H9 (cell line): ENCODE results near the gene TRMT61A. TPM values are rescaled to one million over a fixed set of nuclear protein-coding genes. Genes with fewer than 3 reads are reported as not detected.
A peak's percentile ranks its signal among the peaks of the same experiment; 100 is the strongest.

Source experiments
- DNase-seq: peaks from one replicate; pipeline ENCODE4 v3.0.0-alpha.2; 2017
- H2AFZ ChIP-seq: one replicate; pipeline ENCODE4 v1.6.1; 2013; ENCODE audit warnings: mild to moderate bottlenecking, low read length, control low read depth, moderate library complexity
- H2AK5ac ChIP-seq: 2 replicates; pipeline ENCODE4 v1.6.1; 2013; ENCODE audit warnings: low read length, control low read depth, mixed read lengths; ENCODE audit not compliant: insufficient read length
- H2BK120ac ChIP-seq: one replicate; pipeline ENCODE4 v1.6.1; 2013; ENCODE audit warnings: low read depth, mild to moderate bottlenecking, low read length, control low read depth, inconsistent platforms; ENCODE audit not compliant: poor library complexity, severe bottlenecking
- H2BK12ac ChIP-seq: 2 replicates; pipeline ENCODE4 v1.6.1; 2013; ENCODE audit warnings: low read length, control low read depth, mixed read lengths, low read depth; ENCODE audit not compliant: insufficient read length
- H2BK15ac ChIP-seq: 2 replicates; pipeline ENCODE4 v1.6.1; 2013; ENCODE audit warnings: low read depth, low read length, control low read depth
- H2BK20ac ChIP-seq: one replicate; pipeline ENCODE4 v1.6.1; 2013; ENCODE audit warnings: low read depth, mild to moderate bottlenecking, low read length, control low read depth, inconsistent platforms; ENCODE audit not compliant: poor library complexity, severe bottlenecking
- H2BK5ac ChIP-seq: 2 replicates; pipeline ENCODE4 v1.6.1; 2013; ENCODE audit warnings: low read length, control low read depth, mixed read lengths; ENCODE audit not compliant: insufficient read length
- H3K14ac ChIP-seq: 2 replicates; pipeline ENCODE4 v1.6.1; 2013; ENCODE audit warnings: low read length, control low read depth; ENCODE audit not compliant: insufficient read depth
- H3K18ac ChIP-seq: 2 replicates; pipeline ENCODE4 v1.6.1; 2013; ENCODE audit warnings: low read depth, mild to moderate bottlenecking, mixed read lengths, low read length, control low read depth; ENCODE audit not compliant: insufficient read length
- H3K23ac ChIP-seq: 2 replicates; pipeline ENCODE4 v1.6.1; 2013; ENCODE audit warnings: low read length, control low read depth, mixed read lengths, low read depth; ENCODE audit not compliant: insufficient read length
- H3K23me2 ChIP-seq: 2 replicates; pipeline ENCODE4 v1.6.1; 2013; ENCODE audit warnings: low read depth, mild to moderate bottlenecking, mixed read lengths, low read length, control low read depth; ENCODE audit not compliant: insufficient read length, poor library complexity, severe bottlenecking
- H3K27ac ChIP-seq: 2 replicates; pipeline ENCODE4 v1.5.1; 2013; ENCODE audit warnings: low read length, control low read depth, mixed read lengths, low read depth; ENCODE audit not compliant: insufficient read length
- H3K27me3 ChIP-seq: 2 replicates; pipeline ENCODE4 v1.6.1; 2013; ENCODE audit warnings: low read length, control low read depth, inconsistent platforms; ENCODE audit not compliant: insufficient read depth
- H3K4ac ChIP-seq: 2 replicates; pipeline ENCODE4 v1.6.1; 2013; ENCODE audit warnings: low read depth, mild to moderate bottlenecking, control low read depth, inconsistent platforms, low read length, moderate library complexity
- H3K4me1 ChIP-seq: 2 replicates; pipeline ENCODE4 v1.6.1; 2013; ENCODE audit warnings: low read length, control low read depth, inconsistent platforms; ENCODE audit not compliant: insufficient read depth
- H3K4me2 ChIP-seq: 2 replicates; pipeline ENCODE4 v1.6.1; 2013; ENCODE audit warnings: low read length, control low read depth, mixed read lengths; ENCODE audit not compliant: insufficient read length, insufficient read depth
- H3K56ac ChIP-seq: 2 replicates; pipeline ENCODE4 v1.6.1; 2013; ENCODE audit warnings: low read depth, mild to moderate bottlenecking, mixed read lengths, low read length, control low read depth; ENCODE audit not compliant: insufficient read length
- H3K79me1 ChIP-seq: 2 replicates; pipeline ENCODE4 v1.6.1; 2013; ENCODE audit warnings: low read depth, mild to moderate bottlenecking, moderate library complexity, low read length, control low read depth, inconsistent platforms; ENCODE audit not compliant: insufficient read depth, poor library complexity, severe bottlenecking
- H3K79me2 ChIP-seq: 2 replicates; pipeline ENCODE4 v1.6.1; 2013; ENCODE audit warnings: low read length, control low read depth, inconsistent platforms; ENCODE audit not compliant: insufficient read depth
- H3K9ac ChIP-seq: 2 replicates; pipeline ENCODE4 v1.6.1; 2013; ENCODE audit warnings: low read length, control low read depth, mixed read lengths; ENCODE audit not compliant: insufficient read length; ENCODE audit errors: extremely low read depth
- H3K9me3 ChIP-seq: one replicate; pipeline ENCODE4 v1.6.1; 2013; ENCODE audit warnings: low read depth, low read length, inconsistent platforms; ENCODE audit not compliant: control insufficient read depth
- H3T11ph ChIP-seq: one replicate; pipeline ENCODE4 v1.6.1; 2013; ENCODE audit warnings: mild to moderate bottlenecking, low read length, control low read depth, inconsistent platforms
- H4K20me1 ChIP-seq: one replicate; pipeline ENCODE4 v1.6.1; 2013; ENCODE audit not compliant: control insufficient read depth, insufficient read length, insufficient read depth
- H4K5ac ChIP-seq: 2 replicates; pipeline ENCODE4 v1.6.1; 2013; ENCODE audit warnings: low read depth, mild to moderate bottlenecking, mixed read lengths, low read length, control low read depth; ENCODE audit not compliant: insufficient read length
- H4K8ac ChIP-seq: replicated peaks from 2 replicates; pipeline ENCODE4 v1.6.1; 2013; ENCODE audit warnings: low read length, control low read depth, mixed read lengths, low read depth; ENCODE audit not compliant: insufficient read length
- H4K91ac ChIP-seq: 2 replicates; pipeline ENCODE4 v1.6.1; 2013; ENCODE audit warnings: low read depth, mild to moderate bottlenecking, moderate library complexity, mixed read lengths, low read length, control low read depth; ENCODE audit not compliant: insufficient read length
- H3K27ac Mint-ChIP-seq, 3 experiments: 2 replicates in 2 of 3; 3 replicates in 1 of 3; pipeline ENCODE4 v1.8.0; 2020 to 2021; ENCODE audit warnings: mixed read lengths in 3 of 3, mild to moderate bottlenecking in 1 of 3, moderate library complexity in 1 of 3
- H3K27me3 Mint-ChIP-seq: 2 replicates; pipeline ENCODE4 v1.8.0; 2021; ENCODE audit warnings: low read depth, mild to moderate bottlenecking, moderate library complexity, mixed read lengths
- H3K36me3 Mint-ChIP-seq, 3 experiments: 2 replicates in 2 of 3; 3 replicates in 1 of 3; pipeline ENCODE4 v1.8.0; 2020 to 2021; ENCODE audit warnings: low read depth in 3 of 3, mixed read lengths in 3 of 3; ENCODE audit not compliant: insufficient read depth in 1 of 3
- H3K4me1 Mint-ChIP-seq, 2 experiments: 2 replicates each; pipeline ENCODE4 v1.8.0; 2020; ENCODE audit warnings: mixed read lengths in 2 of 2
- H3K4me3 Mint-ChIP-seq, 2 experiments: 2 replicates in 1 of 2; 3 replicates in 1 of 2; pipeline ENCODE4 v1.8.0; 2020 to 2021; ENCODE audit warnings: mild to moderate bottlenecking in 2 of 2, mixed read lengths in 2 of 2, moderate library complexity in 1 of 2
- H3K9me3 Mint-ChIP-seq, 2 experiments: 2 replicates in 1 of 2; 3 replicates in 1 of 2; pipeline ENCODE4 v1.8.0; 2020; ENCODE audit warnings: mild to moderate bottlenecking in 2 of 2, mixed read lengths in 2 of 2, moderate library complexity in 1 of 2
- CTCF ChIP-seq: fragments of 200-600 bp; sonication (generic); conservative IDR thresholded peaks from 3 replicates; pipeline ENCODE4 v1.8.0; 2021; ENCODE audit warnings: antibody characterized with exemption, mild to moderate bottlenecking
- WGBS: extraction: QIAGEN DNeasy Blood & Tissue Kit; methylation state at CpG from one replicate; pipeline ENCODE4 v1.1.7; 2013; ENCODE audit warnings: missing lambda C conversion rate, low lambda C conversion rate, mixed read lengths; ENCODE audit not compliant: insufficient read length; ENCODE audit errors: extremely low coverage; 5-methylcytosine and 5-hydroxymethylcytosine counted together
- total RNA-seq: library from RNA; stranded (reverse); gene quantifications from 2 replicates; pipeline ENCODE4 v1.2.1, GENCODE V29; 2021

Gene TRMT61A
- total RNA-seq, 1 experiment from 2014 or later = 21.9 TPM

DNA sequence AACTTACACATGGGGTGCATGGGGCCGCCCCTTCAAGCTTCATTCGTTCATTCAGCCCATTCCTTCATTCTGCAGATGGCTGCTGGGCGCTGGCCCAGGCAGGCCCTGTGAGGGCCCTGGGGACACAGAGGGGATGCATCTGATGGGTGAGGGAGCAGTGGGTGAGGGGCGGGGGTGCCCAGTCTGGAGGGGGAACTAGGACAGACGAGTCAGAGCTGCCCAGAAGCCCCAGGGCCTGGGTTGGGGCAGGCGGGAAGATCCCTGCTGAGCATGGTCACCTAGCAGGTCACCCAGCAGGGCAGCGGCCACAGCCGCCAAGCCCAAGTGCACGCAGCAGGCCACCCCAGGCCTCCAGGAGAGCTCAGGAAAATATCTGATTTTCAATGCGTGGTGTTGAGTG, 14.1 kb downstream of the TRMT61A start:
- Histone ChIP-seq H2BK12ac (no peak overlapping the region), H3K27me3 (no peaks in the 10 kb centered on the region), H2BK120ac (no peak overlapping the region), H3K79me2 (no peaks in the 10 kb centered on the region), H2BK20ac (no peak overlapping the region), H2AFZ (no peak overlapping the region), H3K14ac (peak overlapping the region; percentile 37; the same call in 1 of the 2 replicates), H3K4ac (peak overlapping the region; percentile 3; the same call in 1 of the 2 replicates), H3K27ac (no peak overlapping the region), H4K91ac (peak overlapping the region; percentile 6), H3K9me3 (no peaks in the 10 kb centered on the region), H4K5ac (no peak overlapping the region), H4K20me1 (no peaks in the 10 kb centered on the region), H2AK5ac (no peak overlapping the region), H3K18ac (peak overlapping the region; percentile 31), H3K79me1 (no peaks in the 10 kb centered on the region), H3K4me1 (no peaks in the 10 kb centered on the region; the same call in 1 of the 2 replicates), H3K9ac (no peak overlapping the region), H3K23ac (no peak overlapping the region), H3K23me2 (peaks cover 4% of the 10 kb centered on the region), H3K56ac (no peak overlapping the region), H2BK15ac (no peak overlapping the region), H2BK5ac (no peak overlapping the region), H3K4me2 (no peak overlapping the region), H4K8ac (no peak overlapping the region), H3T11ph (no peak overlapping the region)
- peaks cover 9% of the 10 kb centered on the region for H3K27me3 Mint-ChIP-seq
- H3K4me3 Mint-ChIP-seq = peak overlapping the region in 1 of 2 experiments; percentile 21; a peak in 1 of 5 replicates
- peaks cover 12 to 26% of the 10 kb centered on the region in 2 experiments for H3K4me1 Mint-ChIP-seq
- H3K27ac Mint-ChIP-seq = peak overlapping the region in 2 of 3 experiments; percentile 55 to 85; a peak in 3 of 7 replicates
- no peaks in the 10 kb centered on the region for H3K36me3 Mint-ChIP-seq
- DNase-seq = no peak
- TF ChIP-seq CTCF = no peak
- no CpG with 5 or more reads among the region's 10 CpGs for WGBS
- H3K9me3 Mint-ChIP-seq = no peaks in the 10 kb centered on the region
